ENCODE data around the gene MFRP. TPM values are rescaled to one million over a fixed set of nuclear protein-coding genes. Genes with fewer than 3 reads are reported as not detected.

Gene MFRP
- polyA plus RNA-seq, 1 experiment = not detected

DNA sequence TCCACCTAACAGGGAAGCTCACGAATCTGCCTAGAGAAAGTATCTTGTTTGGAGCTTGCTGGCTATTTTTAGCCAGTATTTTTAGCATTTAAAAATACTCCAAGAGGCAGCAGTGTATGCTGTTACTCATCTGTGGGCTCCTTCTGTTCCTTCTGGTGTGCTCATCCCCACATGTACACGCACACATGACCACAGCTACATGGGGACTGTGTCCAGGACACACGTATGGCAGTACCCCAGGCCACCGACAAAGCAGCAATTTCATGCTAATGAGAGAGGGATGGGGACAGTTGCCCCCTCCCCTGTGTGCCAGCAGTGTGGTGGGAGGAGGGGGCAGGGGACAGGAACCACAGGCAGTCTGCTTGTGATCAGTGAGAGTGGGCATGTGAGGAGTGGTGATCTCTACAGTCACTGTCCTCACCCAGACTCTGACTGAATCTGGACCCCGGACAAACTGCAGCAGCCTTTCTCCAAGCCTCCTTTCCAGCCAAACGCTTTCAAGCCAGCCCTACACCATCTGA is 18.6 kb upstream of the MFRP start:
- Histone ChIP-seq H3K4me3 (ENCODE audit: low read depth, low read length) (no peak overlapping the region), H3K9me3 (ENCODE audit: control insufficient read depth, insufficient read depth, low read length) (no peaks in the 10 kb centered on the region; the same call in 1 of the 2 replicates), H3K27me3 (ENCODE audit: control insufficient read depth, insufficient read depth, low read length) (peaks cover 15% of the 10 kb centered on the region), H3K27ac (ENCODE audit: low read depth, low read length) (no peak overlapping the region)
- DNase-seq (ENCODE audit: low read depth, low spot score) = no peak
- ChIA-PET CTCF (interaction anchor here (1.0 to 1.5 kb wide), 7 partner anchors 8 to 115 kb away, joined by 3 to 19 read pairs (median 5); partner anchors contain the start of gene C1QTNF5), POLR2A (interaction anchor here (0.6 to 1.3 kb wide), 2 partner anchors 9 to 144 kb away, joined by 3 read pairs; no protein-coding TSS in a partner anchor)
- TF ChIP-seq, protein P1, sequence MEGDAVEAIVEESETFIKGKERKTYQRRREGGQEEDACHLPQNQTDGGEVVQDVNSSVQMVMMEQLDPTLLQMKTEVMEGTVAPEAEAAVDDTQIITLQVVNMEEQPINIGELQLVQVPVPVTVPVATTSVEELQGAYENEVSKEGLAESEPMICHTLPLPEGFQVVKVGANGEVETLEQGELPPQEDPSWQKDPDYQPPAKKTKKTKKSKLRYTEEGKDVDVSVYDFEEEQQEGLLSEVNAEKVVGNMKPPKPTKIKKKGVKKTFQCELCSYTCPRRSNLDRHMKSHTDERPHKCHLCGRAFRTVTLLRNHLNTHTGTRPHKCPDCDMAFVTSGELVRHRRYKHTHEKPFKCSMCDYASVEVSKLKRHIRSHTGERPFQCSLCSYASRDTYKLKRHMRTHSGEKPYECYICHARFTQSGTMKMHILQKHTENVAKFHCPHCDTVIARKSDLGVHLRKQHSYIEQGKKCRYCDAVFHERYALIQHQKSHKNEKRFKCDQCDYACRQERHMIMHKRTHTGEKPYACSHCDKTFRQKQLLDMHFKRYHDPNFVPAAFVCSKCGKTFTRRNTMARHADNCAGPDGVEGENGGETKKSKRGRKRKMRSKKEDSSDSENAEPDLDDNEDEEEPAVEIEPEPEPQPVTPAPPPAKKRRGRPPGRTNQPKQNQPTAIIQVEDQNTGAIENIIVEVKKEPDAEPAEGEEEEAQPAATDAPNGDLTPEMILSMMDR (IDR thresholded peaks at IDR 0.05; ENCODE audit: low read depth, low read length) = no peak

DNA sequence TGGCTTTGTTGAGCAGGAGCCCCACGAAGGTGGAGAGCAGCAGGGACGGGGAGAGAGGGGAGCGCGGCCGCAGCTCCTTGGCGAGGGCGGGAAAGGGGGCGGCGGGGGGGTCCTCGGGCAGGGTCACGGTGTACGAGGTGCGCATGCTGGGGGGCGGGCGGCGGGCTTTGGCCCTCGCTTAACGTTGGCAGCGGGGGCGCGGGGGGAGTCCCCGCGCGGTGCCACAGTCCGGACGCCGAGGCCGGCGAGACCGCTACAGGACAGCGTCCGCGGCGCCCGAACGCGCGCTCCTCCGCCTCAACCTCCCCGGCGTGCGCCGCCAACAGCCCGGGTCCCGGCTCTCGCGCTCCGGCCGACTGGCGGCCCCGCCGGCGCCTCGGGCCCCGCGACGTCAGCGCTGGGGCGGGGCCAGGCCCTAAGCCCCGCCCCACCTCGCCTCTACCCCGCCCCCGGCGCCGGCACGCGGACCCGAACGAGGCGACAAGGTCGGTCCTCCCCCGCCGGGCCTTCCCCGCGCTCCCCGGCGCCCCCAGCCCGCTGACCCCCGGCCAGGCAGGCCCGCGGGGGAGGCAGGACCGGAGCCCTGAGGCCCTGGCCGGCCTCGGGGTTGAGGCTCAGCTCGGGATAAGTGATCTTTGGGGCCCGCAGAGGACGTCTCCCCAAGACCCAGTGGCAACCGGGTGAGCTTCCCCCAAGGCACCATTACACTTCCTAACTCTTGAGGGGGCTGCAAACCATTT is 17.5 kb upstream of the MFRP start:
- TF ChIP-seq, protein P1 (IDR thresholded peaks at IDR 0.05; ENCODE audit: low read depth, low read length) = no peak
- no peaks in the 10 kb centered on the region; the same call in 1 of the 2 replicates for H3K9me3 ChIP-seq (ENCODE audit: control insufficient read depth, insufficient read depth, low read length)
- DNase-seq (ENCODE audit: low read depth, low spot score) = no peak
- H3K4me3 ChIP-seq (ENCODE audit: low read depth, low read length) = peak overlapping the region; percentile 51; the same call in 1 of the 2 replicates
- POLR2A ChIA-PET = interaction anchor here (1.3 kb wide), 1 partner anchor 10 kb away, joined by 3 read pairs; no protein-coding TSS in a partner anchor
- H3K27me3 ChIP-seq (ENCODE audit: control insufficient read depth, insufficient read depth, low read length) = peaks cover 15% of the 10 kb centered on the region
- H3K27ac ChIP-seq (ENCODE audit: low read depth, low read length) = no peak overlapping the region
- CTCF ChIA-PET = interaction anchor here (1.0 to 1.5 kb wide), 8 partner anchors 8 to 116 kb away, joined by 3 to 19 read pairs (median 5); partner anchors contain the start of gene C1QTNF5

DNA sequence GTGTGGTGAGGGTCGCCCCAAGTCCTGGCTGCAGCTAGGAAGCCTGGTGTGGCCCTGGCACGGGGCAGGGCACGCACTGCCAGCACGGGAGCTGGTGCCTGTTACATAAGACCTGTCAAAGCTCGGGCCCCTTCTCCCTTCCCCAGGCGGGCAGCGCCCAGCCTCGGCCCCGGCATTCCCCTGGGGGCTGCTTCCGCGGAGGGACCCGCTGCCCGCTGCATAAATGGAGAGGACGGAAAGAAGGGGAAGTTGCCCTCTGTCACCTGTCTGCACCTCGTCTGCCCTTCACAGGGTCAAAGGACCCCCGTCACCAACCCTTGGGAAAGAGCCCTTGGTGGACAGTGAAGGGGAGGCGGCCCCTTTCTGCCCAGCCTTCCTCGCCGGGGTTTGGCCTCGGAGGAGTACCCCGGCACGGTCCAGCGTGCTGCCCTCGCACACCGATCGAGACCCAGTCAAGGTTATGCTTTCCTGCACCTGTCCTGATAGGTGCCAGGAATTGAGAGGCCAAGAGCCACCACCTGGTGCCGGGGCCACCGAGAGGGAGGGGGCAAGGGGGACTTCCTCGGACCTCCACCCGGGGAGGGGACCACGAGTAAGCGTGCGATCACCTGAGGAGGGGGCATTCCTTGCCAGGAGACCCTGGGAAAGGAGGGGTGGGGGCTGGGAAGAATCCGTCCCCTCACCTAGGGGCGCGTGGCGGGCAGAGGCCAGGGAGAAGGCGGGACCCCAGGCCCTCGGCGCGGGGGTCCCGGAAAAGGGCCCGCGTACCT is 16.8 kb upstream of the MFRP start:
- Histone ChIP-seq H3K27ac (ENCODE audit: low read depth, low read length) (no peak overlapping the region), H3K4me3 (ENCODE audit: low read depth, low read length) (no peak overlapping the region; the same call in 1 of the 2 replicates)
- TF ChIP-seq, protein P1 (IDR thresholded peaks at IDR 0.05; ENCODE audit: low read depth, low read length) = no peak

DNA sequence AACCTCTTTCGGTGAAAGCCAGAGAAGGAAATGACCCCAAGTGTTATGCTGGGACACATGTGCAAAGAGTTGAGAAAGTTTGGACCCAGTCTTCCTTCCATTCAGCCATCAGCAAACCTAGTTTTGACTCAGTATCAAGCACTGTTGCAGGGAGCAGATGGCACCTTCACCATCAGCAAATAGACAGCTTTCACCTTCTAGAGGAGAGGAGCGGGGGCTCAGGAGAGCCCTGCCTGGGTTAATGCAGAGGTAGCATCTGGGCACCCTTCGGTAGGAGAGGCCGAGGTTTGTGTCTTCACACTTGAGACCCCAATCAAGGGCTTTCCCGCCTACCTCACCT is 16.2 kb upstream of the MFRP start:
- Histone ChIP-seq H3K27ac (ENCODE audit: low read depth, low read length) (no peak overlapping the region), H3K9me3 (ENCODE audit: control insufficient read depth, insufficient read depth, low read length) (no peaks in the 10 kb centered on the region; the same call in 1 of the 2 replicates), H3K4me3 (ENCODE audit: low read depth, low read length) (no peak overlapping the region), H3K27me3 (ENCODE audit: control insufficient read depth, insufficient read depth, low read length) (peaks cover 18% of the 10 kb centered on the region)
- DNase-seq (ENCODE audit: low read depth, low spot score) = no peak
- CTCF ChIA-PET = interaction anchor here (1.1 to 3.4 kb wide), 5 partner anchors 12 to 112 kb away, joined by 3 to 31 read pairs (median 14); no protein-coding TSS in a partner anchor
- TF ChIP-seq, protein P1 (IDR thresholded peaks at IDR 0.05; ENCODE audit: low read depth, low read length) = no peak
- POLR2A ChIA-PET = no interaction called here

More for the DNA sequence above, 16.8 kb upstream of the MFRP start:
- Histone ChIP-seq H3K27me3 (ENCODE audit: control insufficient read depth, insufficient read depth, low read length) (peaks cover 15% of the 10 kb centered on the region), H3K9me3 (ENCODE audit: control insufficient read depth, insufficient read depth, low read length) (no peaks in the 10 kb centered on the region; the same call in 1 of the 2 replicates)
- no peak for DNase-seq (ENCODE audit: low read depth, low spot score)
- POLR2A ChIA-PET = no interaction called here
- CTCF ChIA-PET = interaction anchor here (1.0 to 3.4 kb wide), 4 partner anchors 11 to 111 kb away, joined by 3 to 31 read pairs (median 12); no protein-coding TSS in a partner anchor
